Mesothelial cell of epicardium (in vitro differentiated cells): ENCODE measurements around the gene HELLS. TPM values are rescaled to one million over a fixed set of nuclear protein-coding genes. Genes with fewer than 3 reads are reported as not detected.

Experiments
- DNase-seq, 2 experiments: peaks; one replicate each; pipeline ENCODE4 v3.0.0; 2021; ENCODE audit warnings: low spot score in 2 of 2; ENCODE audit not compliant: unreplicated experiment in 2 of 2
- H3K27ac Mint-ChIP-seq: 2 replicates; pipeline ENCODE4 v1.8.0; 2021; ENCODE audit warnings: mixed read lengths
- H3K27me3 Mint-ChIP-seq: 2 replicates; pipeline ENCODE4 v1.8.0; 2021; ENCODE audit warnings: low read depth, mixed read lengths
- H3K36me3 Mint-ChIP-seq: 2 replicates; pipeline ENCODE4 v1.8.0; 2021; ENCODE audit warnings: mixed read lengths
- H3K4me1 Mint-ChIP-seq: 2 replicates; pipeline ENCODE4 v1.8.0; 2021; ENCODE audit warnings: mixed read lengths
- H3K4me3 Mint-ChIP-seq: 2 replicates; pipeline ENCODE4 v1.8.0; 2021; ENCODE audit warnings: mild to moderate bottlenecking, moderate library complexity, mixed read lengths
- H3K9me3 Mint-ChIP-seq: 2 replicates; pipeline ENCODE4 v1.8.0; 2021; ENCODE audit warnings: mixed read lengths
- CTCF ChIP-seq: fragments of 200-600 bp; sonication (generic); IDR thresholded peaks from one replicate; pipeline ENCODE4 v1.5.0; 2021; ENCODE audit warnings: antibody characterized with exemption; ENCODE audit not compliant: unreplicated experiment
- total RNA-seq: library from RNA; stranded (reverse); gene quantifications from 3 replicates; pipeline ENCODE4 v1.2.1, GENCODE V29; 2021

The HELLS gene
- total RNA-seq, 1 donor from 2014 or later = 67.4 TPM

- Mint-ChIP-seq H3K36me3 (peaks cover 13% of the 10 kb centered on the region), H3K4me3 (no peak overlapping the region), H3K27ac (peak overlapping the region; percentile 64), H3K9me3 (no peaks in the 10 kb centered on the region), H3K27me3 (no peaks in the 10 kb centered on the region), H3K4me1 (peaks cover 25% of the 10 kb centered on the region)
- TF ChIP-seq CTCF = no peak
- no peak for DNase-seq
Observed at GRCh38 chr10:94583124-94583523, 37.5 kb downstream of the HELLS start.

- Mint-ChIP-seq H3K4me1 (no peaks in the 10 kb centered on the region), H3K27ac (no peak overlapping the region), H3K9me3 (no peaks in the 10 kb centered on the region), H3K4me3 (no peak overlapping the region), H3K36me3 (peaks cover 33% of the 10 kb centered on the region), H3K27me3 (no peaks in the 10 kb centered on the region)
- TF ChIP-seq CTCF = no peak
- no peak for DNase-seq
Observed at GRCh38 chr10:94591461-94592205, 46.0 kb downstream of the HELLS start.

GRCh38 chr10:94602729-94603515, 57.3 kb downstream of the HELLS start:
- H3K4me3 Mint-ChIP-seq = no peak overlapping the region
- no peak for TF ChIP-seq CTCF
- H3K27ac Mint-ChIP-seq = peak overlapping the region; percentile 3
- peaks cover 2% of the 10 kb centered on the region for H3K4me1 Mint-ChIP-seq
- DNase-seq = no peak
- no peaks in the 10 kb centered on the region for H3K9me3 Mint-ChIP-seq
- no peaks in the 10 kb centered on the region for H3K27me3 Mint-ChIP-seq
- H3K36me3 Mint-ChIP-seq = peaks cover 33% of the 10 kb centered on the region

GRCh38 chr10:94607111-94607510, 61.5 kb downstream of the HELLS start:
- peaks cover 28% of the 10 kb centered on the region for H3K36me3 Mint-ChIP-seq
- H3K27ac Mint-ChIP-seq = no peak overlapping the region
- DNase-seq = no peak
- H3K4me1 Mint-ChIP-seq = peaks cover 2% of the 10 kb centered on the region
- no peaks in the 10 kb centered on the region for H3K9me3 Mint-ChIP-seq
- H3K4me3 Mint-ChIP-seq = no peak overlapping the region
- TF ChIP-seq CTCF = no peak
- no peaks in the 10 kb centered on the region for H3K27me3 Mint-ChIP-seq

- no peak for DNase-seq
- TF ChIP-seq CTCF = no peak
- Mint-ChIP-seq H3K27me3 (no peaks in the 10 kb centered on the region), H3K4me3 (no peak overlapping the region), H3K4me1 (peaks cover 2% of the 10 kb centered on the region), H3K36me3 (peaks cover 22% of the 10 kb centered on the region), H3K27ac (no peak overlapping the region), H3K9me3 (no peaks in the 10 kb centered on the region)
Observed at GRCh38 chr10:94608559-94608958, 63.0 kb downstream of the HELLS start.
